Stimulated activated CD8-positive, alpha-beta memory T cell treated with anti-CD3 and anti-CD28 coated beads, Interleukin-4, amount 100 ng/mL, for 48 hours (primary cell): Measurements from ENCODE around the gene KLF13.

ENCODE experiments used
- DNase-seq: peaks from one replicate; pipeline ENCODE4 v3.0.0-alpha.2; 2020

KLF13 gene

DNA sequence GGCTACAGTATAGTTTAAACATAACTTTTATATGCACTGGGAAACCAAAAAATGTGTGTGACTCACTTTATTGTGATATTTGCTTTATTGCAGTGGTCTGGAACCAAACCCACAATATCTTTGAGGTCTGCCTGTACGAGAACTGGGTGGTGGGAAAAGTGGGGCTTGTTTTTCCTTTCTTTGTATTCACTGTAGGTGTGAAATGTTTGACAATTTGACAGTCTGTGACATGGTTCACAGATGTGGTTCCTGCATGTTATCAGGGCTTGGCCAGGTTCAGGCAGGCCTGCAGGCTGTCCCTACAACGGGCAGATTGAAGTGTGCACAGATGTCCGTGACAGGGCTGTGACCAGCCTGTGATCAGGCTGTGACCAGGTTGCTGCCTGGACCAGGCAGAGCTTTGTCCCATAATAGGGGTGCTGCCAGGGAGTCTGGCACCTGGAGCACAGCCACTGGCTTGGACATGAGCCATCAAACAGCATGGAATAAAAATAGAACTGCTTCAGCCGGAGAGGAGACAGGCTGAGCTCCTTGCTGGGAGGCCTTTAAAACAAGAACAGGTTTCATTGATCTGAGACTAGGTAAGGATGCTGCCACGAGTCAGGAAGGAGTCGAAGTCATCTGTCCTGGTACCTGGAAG is 61.0 kb downstream of the KLF13 start:
- DNase-seq = peak; percentile 43

GRCh38 chr15:31389576-31389975 is 62.9 kb downstream of the KLF13 start:
- DNase-seq = peak; percentile 27

- DNase-seq = peak; percentile 14
These were observed 63.4 kb downstream of the KLF13 start for GRCh38 chr15:31390029-31390428.

DNA sequence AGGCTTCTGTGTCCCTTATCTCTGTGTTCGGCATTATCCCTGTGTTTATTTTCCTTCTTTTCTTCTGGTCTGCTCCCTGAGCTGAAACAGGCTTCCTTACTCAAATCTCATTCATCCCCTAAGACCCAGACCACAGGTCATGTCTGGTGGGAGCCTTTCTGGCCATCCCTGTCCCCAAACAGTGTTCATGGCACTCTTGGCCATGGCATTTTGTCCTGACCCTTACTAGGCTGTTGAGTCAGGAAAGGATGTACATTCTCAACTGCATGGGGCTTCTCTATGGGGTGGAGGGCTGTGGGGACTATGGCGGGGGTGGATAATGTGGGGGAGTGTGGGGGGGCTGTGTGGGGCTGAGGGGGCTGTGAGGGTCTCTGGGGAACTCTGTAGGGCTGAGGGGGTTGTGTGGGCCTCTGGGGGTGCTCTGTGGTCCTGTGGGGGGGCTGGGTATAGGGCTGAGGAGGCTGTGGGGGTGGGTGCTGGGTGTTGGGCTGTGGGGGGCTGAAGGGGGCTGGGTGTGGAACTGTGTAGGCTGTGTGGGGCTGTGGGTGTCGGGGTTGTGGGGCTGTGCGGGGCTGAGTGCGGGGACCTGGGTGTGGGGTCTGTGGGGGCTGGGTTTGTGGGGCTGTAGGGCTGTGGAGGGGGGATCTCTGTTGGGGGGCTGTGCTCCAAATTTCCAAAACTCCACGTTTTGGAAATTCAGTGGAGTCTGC is 64.3 kb downstream of the KLF13 start:
- peak; percentile 21 for DNase-seq

- peak; percentile 90 for DNase-seq
These were observed 65.3 kb downstream of the KLF13 start for GRCh38 chr15:31391687-31392671.

- no peak for DNase-seq
These were observed 66.2 kb downstream of the KLF13 start for GRCh38 chr15:31392761-31393401.

GRCh38 chr15:31393444-31394091 is 66.9 kb downstream of the KLF13 start:
- no peak for DNase-seq

- no peak for DNase-seq
These were observed 70.4 kb downstream of the KLF13 start for GRCh38 chr15:31396881-31397560.

GRCh38 chr15:31397851-31398661 is 71.4 kb downstream of the KLF13 start:
- DNase-seq = no peak

DNA sequence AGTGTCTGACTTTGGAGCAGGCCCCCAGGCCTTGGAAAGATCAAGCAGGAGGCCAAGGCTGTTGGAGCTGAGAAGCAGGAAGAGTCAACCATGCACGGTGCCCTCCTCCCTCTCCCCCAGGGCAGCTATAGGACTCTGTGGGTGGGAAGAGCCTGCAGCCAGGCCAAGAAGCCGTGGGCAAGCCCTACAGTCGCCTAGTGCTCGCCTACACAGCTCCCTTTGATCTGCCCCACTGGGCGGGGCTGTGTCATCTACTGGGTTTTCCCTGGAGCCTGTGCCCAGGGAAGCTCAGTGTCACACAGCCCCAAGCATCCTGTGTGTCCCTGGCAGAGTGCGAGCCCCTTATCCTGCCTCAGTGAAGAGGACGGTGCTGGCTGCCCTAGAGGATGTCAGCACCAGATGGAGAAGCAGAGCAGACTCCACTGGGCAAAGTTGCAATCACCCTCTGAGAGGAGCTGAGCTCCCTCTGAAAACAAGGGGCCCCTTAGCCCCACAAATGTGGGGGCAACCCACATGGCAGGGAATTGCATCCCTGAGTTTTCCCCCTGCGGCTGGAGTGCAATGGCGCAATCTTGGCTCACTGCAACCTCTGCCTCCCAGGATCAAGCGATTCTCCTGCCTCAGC is 72.2 kb downstream of the KLF13 start:
- no peak for DNase-seq

- peak; percentile 70 for DNase-seq
These were observed 73.0 kb downstream of the KLF13 start for GRCh38 chr15:31399544-31400171.

GRCh38 chr15:31400222-31400927 is 73.7 kb downstream of the KLF13 start:
- no peak for DNase-seq

DNA sequence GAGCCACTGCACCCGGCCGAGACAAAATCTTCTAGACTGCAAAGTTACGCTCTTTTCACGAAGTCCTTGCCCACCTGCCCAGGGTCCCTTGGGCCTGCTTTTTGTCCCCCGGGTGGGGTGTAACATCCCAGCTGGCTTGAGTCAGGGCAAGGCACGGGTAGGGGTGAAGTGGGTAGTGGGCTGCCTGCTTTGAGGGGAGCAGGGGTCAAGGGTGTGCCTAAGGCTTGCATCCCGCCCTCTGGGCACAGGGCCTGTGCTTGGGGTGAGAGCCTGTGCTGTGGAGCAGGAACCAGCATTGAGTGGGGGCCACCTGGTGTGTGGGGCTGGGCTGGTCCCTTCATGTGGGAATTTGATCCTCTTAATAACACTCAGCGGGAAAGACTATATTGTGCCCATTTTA is 74.6 kb downstream of the KLF13 start:
- no peak for DNase-seq

DNA sequence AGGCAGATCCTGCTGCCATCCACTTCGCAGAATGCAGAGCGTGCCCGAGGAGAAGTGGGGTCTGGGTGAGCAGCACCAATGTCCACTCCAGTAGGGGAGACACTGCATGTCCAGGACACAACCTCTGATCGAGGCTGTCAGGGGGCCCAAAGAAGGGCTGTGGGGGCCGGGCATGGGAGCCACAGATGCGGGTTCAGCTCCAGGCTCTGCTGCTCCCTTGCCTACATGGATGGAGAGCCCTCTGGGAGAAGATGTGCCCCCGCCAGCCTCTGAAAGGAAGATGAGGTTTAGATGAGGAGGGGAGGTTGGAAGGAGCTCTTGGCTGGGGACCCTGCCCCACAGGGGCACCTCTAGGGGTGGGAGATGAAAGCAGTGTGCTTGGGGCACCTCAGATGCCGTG is 75.4 kb downstream of the KLF13 start:
- no peak for DNase-seq

DNA sequence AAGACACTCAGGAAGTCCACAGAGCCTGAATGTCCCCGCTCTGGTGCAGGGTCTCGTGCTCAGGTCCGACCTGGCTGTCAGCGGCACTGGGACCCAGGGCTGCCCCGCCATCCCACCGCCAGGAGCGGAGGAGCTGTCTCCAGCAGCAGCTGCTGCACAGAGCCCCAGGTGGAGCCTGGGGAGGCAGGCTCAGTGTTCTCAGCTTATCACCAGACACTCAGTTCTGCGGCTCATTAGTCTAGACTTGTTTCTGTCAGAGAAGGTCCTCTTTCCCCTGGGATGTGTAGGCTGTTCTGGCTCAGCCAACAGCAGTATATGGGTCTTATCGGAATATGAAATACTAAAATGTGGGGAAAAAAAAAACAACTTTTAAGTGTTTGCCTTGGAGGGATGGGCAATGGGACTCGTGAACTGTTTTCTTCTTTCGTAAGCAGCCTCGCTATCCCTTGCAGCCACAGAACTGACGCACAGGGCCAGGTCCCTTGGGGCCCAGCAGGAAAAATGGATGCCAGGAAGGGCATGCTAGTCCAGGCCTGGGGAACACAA is 75.9 kb downstream of the KLF13 start:
- no peak for DNase-seq

GRCh38 chr15:31403096-31403495 is 76.5 kb downstream of the KLF13 start:
- no peak for DNase-seq

DNA sequence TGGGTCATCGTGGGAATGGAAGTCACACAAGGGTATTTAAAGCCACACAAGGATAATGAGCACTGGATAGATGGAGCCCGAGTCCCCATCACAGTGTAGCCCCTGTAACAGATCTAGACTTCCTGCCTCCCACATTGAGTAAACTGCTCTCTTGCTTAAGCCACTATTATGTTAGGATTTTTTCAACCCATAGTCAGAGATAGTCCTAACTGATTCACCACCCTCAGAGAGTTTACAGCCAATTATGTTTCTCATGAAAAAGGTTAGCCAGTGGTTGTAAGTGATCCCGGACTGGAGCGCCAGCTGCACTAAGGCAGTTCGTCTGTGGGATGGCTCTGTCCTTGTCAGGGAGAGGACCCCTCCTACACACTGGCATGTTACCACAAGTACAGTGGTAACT is 77.0 kb downstream of the KLF13 start:
- DNase-seq = no peak

DNA sequence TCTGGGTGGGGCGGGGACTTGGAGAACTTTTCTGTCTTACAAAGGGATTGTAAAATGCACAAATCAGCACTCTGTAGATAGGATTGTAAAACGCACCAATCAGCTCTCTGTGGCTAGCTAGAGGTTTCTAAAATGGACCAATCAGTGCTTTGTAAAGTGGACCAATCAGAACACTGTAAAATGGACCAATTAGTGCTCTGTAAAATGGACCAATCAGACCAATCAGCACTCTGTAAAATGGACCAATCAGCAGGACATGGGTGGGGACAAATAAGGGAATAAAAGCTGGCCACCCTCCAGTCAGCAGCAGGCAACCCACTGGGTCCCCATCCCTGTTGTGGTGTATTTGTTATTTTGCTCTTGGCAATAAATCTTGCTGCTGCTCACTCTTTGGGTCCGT is 77.7 kb downstream of the KLF13 start:
- no peak for DNase-seq
